ENCODE data around the gene HAUS1. TPM values are rescaled to one million over a fixed set of nuclear protein-coding genes. Genes with fewer than 3 reads are reported as not detected.
"Not testable (repeated sequence)": the region's sequence is repeated elsewhere in the genome, so short reads cannot be mapped to it uniquely, and the experiment has no call there.

Gene HAUS1
- total and polyA plus RNA-seq, 2 of the 8 experiments (the other 6 are each of a cell fraction or from before 2014, with no cell fraction given): 104 TPM

- H3K56ac ChIP-seq (replicated peaks; ENCODE audit: insufficient read length, low read depth, low read length); H3K4me1 ChIP-seq (replicated peaks in 1 of 4; ENCODE audit: control insufficient read depth in 3 of 4, insufficient read depth in 4 of 4, low read length in 3 of 4); H3K27ac ChIP-seq (ENCODE audit: low read depth, low read length); H3K9me3 ChIP-seq (ENCODE audit: insufficient read depth in 2 of 2, low read depth in 1 of 2, low read length in 1 of 2); H4K8ac ChIP-seq (ENCODE audit: extremely low read depth, insufficient read depth, low read length); H3K18ac ChIP-seq (ENCODE audit: extremely low read depth, low read length); H2AK5ac ChIP-seq (ENCODE audit: low read depth, low read length); H3K14ac ChIP-seq (ENCODE audit: insufficient read length); H2AFZ ChIP-seq (ENCODE audit: low read length); H2BK12ac ChIP-seq (ENCODE audit: low read depth, low read length); H4K20me1 ChIP-seq (replicated peaks in 1 of 2; ENCODE audit: control insufficient read depth in 1 of 2, insufficient read depth in 2 of 2, low read length in 2 of 2); H2BK20ac ChIP-seq (ENCODE audit: low read length); H3K79me2 ChIP-seq (ENCODE audit: control insufficient read depth in 1 of 2, insufficient read depth in 2 of 2, low read length in 2 of 2); DNase-seq (ENCODE audit: low read depth in 1 of 2, low spot score in 2 of 2); H2BK120ac ChIP-seq (replicated peaks; ENCODE audit: low read depth, low read length); H4K5ac ChIP-seq (ENCODE audit: insufficient read length, low read depth, low read length); FAIRE-seq; H2BK15ac ChIP-seq (ENCODE audit: low read length); H3K9ac ChIP-seq (replicated peaks in 1 of 4; ENCODE audit: extremely low read depth in 1 of 4, low read depth in 3 of 4, low read length in 3 of 4); H4K91ac ChIP-seq (replicated peaks; ENCODE audit: insufficient read length, low read length); H3K4me2 ChIP-seq (ENCODE audit: insufficient read depth in 1 of 2, low read depth in 2 of 2, low read length in 2 of 2); CTCF ChIA-PET (ENCODE audit: partially characterized antibody); H3K27me3 ChIP-seq (replicated peaks in 1 of 4; ENCODE audit: control insufficient read depth in 3 of 4, extremely low read depth in 1 of 4, insufficient read depth in 3 of 4, low read length in 3 of 4); H3K23me2 ChIP-seq (ENCODE audit: low read depth, low read length); H3K79me1 ChIP-seq (ENCODE audit: low read depth, low read length); H3K4me3 ChIP-seq (ENCODE audit: extremely low read depth in 1 of 4, insufficient read depth in 2 of 4, low read depth in 3 of 4, low read length in 4 of 4); H3K4ac ChIP-seq (replicated peaks; ENCODE audit: insufficient read length, low read depth, low read length); H2BK5ac ChIP-seq (ENCODE audit: low read depth, low read length); H3K23ac ChIP-seq (ENCODE audit: insufficient read length): not testable (repeated sequence)
- POLR2A ChIA-PET (ENCODE audit: partially characterized antibody): interaction anchor here (1.5 kb wide), 1 partner anchor 16 kb away, joined by 3 read pairs; no protein-coding TSS in a partner anchor
- WGBS, 2 experiments (ENCODE audit: extremely low coverage in 1 of 2, insufficient coverage in 1 of 2, insufficient read length in 1 of 2, insufficient replicate concordance in 2 of 2, low coverage in 1 of 2, low lambda C conversion rate in 2 of 2, missing lambda C conversion rate in 1 of 2): 95% methylated on average over 4 of the region's 4 CpGs; no CpG with 5 or more reads in 1 of the 2 experiments
- peaks cover 2 to 62% (median 36%) of the 10 kb centered on the region in 4 experiments for H3K36me3 ChIP-seq (ENCODE audit: control insufficient read depth in 2 of 4, insufficient read depth in 4 of 4, low read length in 3 of 4)
These were observed 22.4 kb downstream of the HAUS1 start for GRCh38 chr18:46126625-46127024.
